HepG2 (cell line): ENCODE data around the gene UBE2C. TPM values are rescaled to one million over a fixed set of nuclear protein-coding genes. Genes with fewer than 3 reads are reported as not detected.

ENCODE experiments used
- ATAC-seq: fragments of 200-7000 bp; cut with Tn5 transposase; 3 replicates; pipeline ENCODE4 v1.9.1; 2020; ENCODE audit warnings: mild to moderate bottlenecking, moderate library complexity
- BruUV-seq: library from RNA; stranded (reverse); fragments of 400-500 nt; replicated peaks from 2 replicates; lab custom pipeline; 2021; lab: Mats Ljungman, UMichigan
- CTCF ChIA-PET: fragments of 300-600 bp; formaldehyde crosslinking; extraction: SDS; loops from one replicate; lab custom pipeline; 2021; ENCODE audit warnings: low total read pairs, inconsistent platforms, low intra/inter-chr PET ratio; lab: Yijun Ruan, JAX
- POLR2A ChIA-PET: fragments of 350-600 bp; sonication (Branson Sonifier 250); formaldehyde crosslinking; loops from one replicate; lab custom pipeline; 2020; ENCODE audit warnings: antibody characterized with exemption, inconsistent platforms; lab: Yijun Ruan, JAX
- DNase-seq: peaks from one replicate; pipeline ENCODE4 v3.0.0-alpha.2; 2015; ENCODE audit warnings: low spot score
- FAIRE-seq: peaks from 3 replicates; lab custom pipeline; 2011; peaks lifted over from hg19 to GRCh38; lab: Jason Lieb, UNC
- H2AFZ ChIP-seq: one replicate; pipeline ENCODE4 v1.6.1; 2011; ENCODE audit warnings: low read length, inconsistent platforms
- H3K27ac ChIP-seq: fragments of 300-600 bp; 3 replicates; pipeline ENCODE4 v1.8.0; 2011; ENCODE audit warnings: mixed run types, mild to moderate bottlenecking, mixed read lengths, low read length, inconsistent platforms; ENCODE audit not compliant: insufficient read depth; ENCODE audit errors: extremely low read length
- H3K27me3 ChIP-seq, 2 experiments: fragments of 200-600 bp in 1 of 2; 2 replicates in 1 of 2; 3 replicates in 1 of 2; pipeline versions ENCODE4 v1.6.0 to v1.8.0; 2011; ENCODE audit warnings: low read length in 2 of 2, mild to moderate bottlenecking in 2 of 2, moderate library complexity in 2 of 2, inconsistent platforms in 1 of 2; ENCODE audit not compliant: insufficient read depth in 2 of 2, control insufficient read depth in 1 of 2
- H3K36me3 ChIP-seq, 2 experiments: fragments of 200-600 bp in 1 of 2; replicated peaks in 1 of 2; 2 replicates in 1 of 2; 3 replicates in 1 of 2; pipeline versions ENCODE4 v1.5.1 to v1.8.0; 2011; ENCODE audit warnings: low read length in 2 of 2, inconsistent platforms in 1 of 2; ENCODE audit not compliant: insufficient read depth in 2 of 2, control insufficient read depth in 1 of 2
- H3K4me1 ChIP-seq: 2 replicates; pipeline ENCODE4 v1.5.1; 2012; ENCODE audit warnings: low read length, inconsistent platforms; ENCODE audit not compliant: insufficient read depth
- H3K4me2 ChIP-seq: 2 replicates; pipeline ENCODE4 v1.6.0; 2011; ENCODE audit warnings: low read depth, low read length, inconsistent platforms
- H3K4me3 ChIP-seq, 3 experiments: fragments of 200-600 bp in 1 of 3; sonication (generic), shearing (Covaris generic) in 1 of 3; replicated peaks in 1 of 3; 2 replicates each; pipeline ENCODE4 v1.5.1; 2011 to 2016; ENCODE audit warnings: low read length in 3 of 3, inconsistent platforms in 2 of 3, low read depth in 2 of 3, mild to moderate bottlenecking in 2 of 3, control low read depth in 1 of 3, mixed read lengths in 1 of 3; ENCODE audit not compliant: insufficient read depth in 1 of 3
- H3K79me2 ChIP-seq: one replicate; pipeline ENCODE4 v1.6.1; 2011; ENCODE audit warnings: low read length, inconsistent platforms; ENCODE audit not compliant: insufficient read depth
- H3K9ac ChIP-seq: 2 replicates; pipeline ENCODE4 v1.6.0; 2011; ENCODE audit warnings: mild to moderate bottlenecking, low read depth, low read length, inconsistent platforms; ENCODE audit not compliant: insufficient read depth
- H3K9me3 ChIP-seq: 2 replicates; pipeline ENCODE4 v1.5.1; 2012; ENCODE audit warnings: mild to moderate bottlenecking, low read length
- H4K20me1 ChIP-seq: 2 replicates; pipeline ENCODE4 v1.6.0; 2011; ENCODE audit warnings: inconsistent platforms, mild to moderate bottlenecking, low read length, moderate library complexity; ENCODE audit not compliant: insufficient read depth
- CEBPB ChIP-seq: IDR thresholded peaks from 2 replicates; pipeline ENCODE4 v1.6.1; 2011; ENCODE audit warnings: low read depth, low read length, improper control_type of control experiment, borderline replicate concordance
- FIP1L1 ChIP-seq: fragments of 200-400 bp; formaldehyde crosslinking; IDR thresholded peaks from 2 replicates; pipeline ENCODE4 v1.6.1; 2018; ENCODE audit warnings: low read depth, mild to moderate bottlenecking, low read length, moderate library complexity, borderline replicate concordance; ENCODE audit not compliant: insufficient read depth
- GATA4 ChIP-seq: sonication (generic); IDR thresholded peaks from 2 replicates; pipeline ENCODE4 v1.6.1; 2016; ENCODE audit warnings: antibody characterized with exemption, low read depth, borderline replicate concordance
- KDM5A ChIP-seq: fragments of 200-600 bp; sonication (generic); IDR thresholded peaks from 2 replicates; pipeline ENCODE4 v1.7.0; 2018; ENCODE audit warnings: antibody characterized with exemption, mild to moderate bottlenecking, low read length, borderline replicate concordance
- MATR3 ChIP-seq: sonication (generic); formaldehyde crosslinking; IDR thresholded peaks from 2 replicates; pipeline ENCODE4 v1.4.0; 2020; ENCODE audit warnings: missing genetic modification reagents
- PTBP1 ChIP-seq: fragments of 200-400 bp; formaldehyde crosslinking; IDR thresholded peaks from 2 replicates; pipeline ENCODE4 v1.6.1; 2018; ENCODE audit warnings: low read length, low read depth; ENCODE audit not compliant: poor library complexity, severe bottlenecking
- RCOR2 ChIP-seq: IDR thresholded peaks from 2 replicates; pipeline ENCODE4 v1.6.1; 2016; ENCODE audit warnings: missing biosample characterization, missing genetic modification reagents
- SCMH1 ChIP-seq: sonication (generic); formaldehyde crosslinking; IDR thresholded peaks from 2 replicates; pipeline ENCODE4 v1.9.0; 2021; ENCODE audit warnings: missing genetic modification reagents, mild to moderate bottlenecking, borderline replicate concordance
- TOE1 ChIP-seq: sonication (generic); formaldehyde crosslinking; IDR thresholded peaks from 2 replicates; pipeline ENCODE4 v1.4.0; 2020; ENCODE audit warnings: mild to moderate bottlenecking, missing genetic modification reagents
- TOPORS ChIP-seq: sonication (generic); formaldehyde crosslinking; IDR thresholded peaks from 2 replicates; pipeline ENCODE4 v1.8.0; 2023; ENCODE audit warnings: mild to moderate bottlenecking, missing genetic modification reagents
- ZBED4 ChIP-seq: sonication (generic); formaldehyde crosslinking; IDR thresholded peaks from 2 replicates; pipeline ENCODE4 v1.4.0; 2020; ENCODE audit warnings: missing genetic modification reagents, borderline replicate concordance
- ZFP36 ChIP-seq: fragments of 150-350 bp; IDR thresholded peaks from 2 replicates; pipeline ENCODE4 v1.6.1; 2018; ENCODE audit warnings: borderline replicate concordance, low read length, low read depth; ENCODE audit not compliant: partially characterized antibody
- ZNF136 ChIP-seq: sonication (generic); formaldehyde crosslinking; IDR thresholded peaks from 2 replicates; pipeline ENCODE4 v1.8.1; 2022; ENCODE audit warnings: low read depth, mild to moderate bottlenecking, moderate library complexity, missing genetic modification reagents
- ZNF501 ChIP-seq: sonication (generic); formaldehyde crosslinking; IDR thresholded peaks from 2 replicates; pipeline ENCODE4 v1.5.1; 2020; ENCODE audit warnings: mild to moderate bottlenecking, moderate library complexity, missing genetic modification reagents
- ZNF777 ChIP-seq: sonication (generic); formaldehyde crosslinking; IDR thresholded peaks from 2 replicates; pipeline ENCODE4 v1.4.0; 2020; ENCODE audit warnings: missing genetic modification reagents
- WGBS: methylation state at CpG from one replicate; pipeline ENCODE4 v1.1.6; 2017; ENCODE audit warnings: low lambda C conversion rate; 5-methylcytosine and 5-hydroxymethylcytosine counted together
- in situ Hi-C: cut with HindIII; loops from 2 replicates; pipeline ENCODE4 v1.10.0; 2017; ENCODE audit warnings: low pct_unique_long_range_greater_than_20kb; ENCODE audit not compliant: extremely low pct_ligation_motif_present
- intact Hi-C: fragments of 100-400 bp; cut with micrococcal nuclease; formaldehyde crosslinking; loops from one replicate; pipeline ENCODE4 v1.10.0; 2022; ENCODE audit not compliant: unreplicated experiment
- polyA plus RNA-seq, 8 experiments: library from polyadenylated mRNA; depleted of rRNA in 3 of 8; stranded (reverse) in 7 of 8; unstranded in 1 of 8; fragments of >200 nt; fragmentation: Illumina TruSeq in 4 of 8; extraction: Trizol in 4 of 8; gene quantifications; 2 replicates each; pipeline versions ENCODE4 v1.2.1 to v1.2.3, GENCODE V29; 2011 to 2016; ENCODE audit warnings: low read depth in 4 of 8, missing spikeins in 1 of 8, mixed read lengths in 1 of 8; ENCODE audit not compliant: insufficient read depth in 1 of 8
- total RNA-seq, 5 experiments: library from RNA; depleted of rRNA; stranded (reverse); fragments of >200 nt; fragmentation: Illumina TruSeq; extraction: Trizol; gene quantifications; 2 replicates each; pipeline ENCODE4 v1.2.3, GENCODE V29; 2016; ENCODE audit warnings: low read depth in 1 of 5
- TF ChIP-seq, protein P1 (sequence below): sonication (generic); formaldehyde crosslinking; IDR thresholded peaks from 2 replicates; pipeline ENCODE4 v1.4.0; 2020; ENCODE audit warnings: missing genetic modification reagents
- TF ChIP-seq, protein P2 (sequence below): sonication (generic); formaldehyde crosslinking; IDR thresholded peaks from 2 replicates; pipeline ENCODE4 v1.4.0; 2020; ENCODE audit warnings: mild to moderate bottlenecking, low read depth, missing genetic modification reagents

Gene UBE2C
- total and polyA plus RNA-seq, 2 of the 13 experiments (the other 11 are each of a cell fraction or from before 2014, with no cell fraction given) = 100 to 123 TPM

GRCh38 chr20:45853484-45853883, 41.0 kb downstream of the UBE2C start (continued):
- no peak for TF ChIP-seq KDM5A
- TF ChIP-seq, protein P1, sequence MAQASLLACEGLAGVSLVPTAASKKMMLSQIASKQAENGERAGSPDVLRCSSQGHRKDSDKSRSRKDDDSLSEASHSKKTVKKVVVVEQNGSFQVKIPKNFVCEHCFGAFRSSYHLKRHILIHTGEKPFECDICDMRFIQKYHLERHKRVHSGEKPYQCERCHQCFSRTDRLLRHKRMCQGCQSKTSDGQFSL (CRISPR knock-in tag) = no peak
- no peak for TF ChIP-seq SCMH1 (CRISPR knock-in tag)
- TF ChIP-seq ZFP36 = no peak
- no peak for TF ChIP-seq CEBPB
- TF ChIP-seq FIP1L1 = no peak
- TF ChIP-seq, all 625 proteins: peak for 0

GRCh38 chr20:45857114-45857881, 44.9 kb downstream of the UBE2C start, which contains the start of the genes ACOT8 and ZSWIM3:
Gene ACOT8 (minus strand): TSS chr20:45857392. CDS start chr20:45857315, 77 bp downstream.
Gene ZSWIM3 (plus strand): TSS chr20:45857614. CDS start chr20:45857826, 212 bp downstream.
- Histone ChIP-seq H3K9ac (peak within 1 kb of the TSS; percentile 80), H3K27me3 (no peaks in the 10 kb centered on the region; a peak in 1 of 5 replicates), H3K9me3 (no peaks in the 10 kb centered on the region), H3K36me3 (no peaks in the 10 kb centered on the region), H3K4me1 (peaks cover 55% of the 10 kb centered on the region), H3K79me2 (peaks cover 4% of the 10 kb centered on the region), H4K20me1 (no peaks in the 10 kb centered on the region), H3K4me3 (peak within 1 kb of the TSS; percentile 78 to 91 (median 83)), H2AFZ (no peak within 1 kb of the TSS), H3K4me2 (peak within 1 kb of the TSS; percentile 93), H3K27ac (peak within 1 kb of the TSS; percentile 49)
- in situ Hi-C loops = no loop called here
- intact Hi-C loops = loop anchor here (2.0 kb wide), 2 partner anchors 34 to 78 kb away; partner anchors contain the start of genes CTSA, NEURL2 and PCIF1
- CTCF ChIA-PET = no interaction called here
- ATAC-seq (peak; percentile 98), FAIRE-seq (peak; percentile 98), DNase-seq (peak; percentile 100)
- POLR2A ChIA-PET = interaction anchor here (0.5 to 7.6 kb wide), 18 partner anchors 12 to 89 kb away, joined by 3 to 85 read pairs (median 4); partner anchors contain the start of genes CTSA, DNTTIP1, NEURL2 and PCIF1
- 3% methylated on average over 31 of the region's 36 CpGs for WGBS
- BruUV-seq = no TSS peak
- TF ChIP-seq ZBED4 (CRISPR knock-in tag) (no peak; the same call in 1 of the 2 replicates), ZNF501 (peak; percentile 98), MATR3 (no peak), RCOR2 (CRISPR knock-in tag) (0 out of 2 replicates have a peak, but pooled peaks have one; percentile 1), ZNF136 (CRISPR knock-in tag) (0 out of 2 replicates have a peak, but pooled peaks have one; percentile 77), PTBP1 (no peak), ZNF777 (CRISPR knock-in tag) (0 out of 2 replicates have a peak, but pooled peaks have one; percentile 4), TOE1 (CRISPR knock-in tag) (no peak), TOPORS (CRISPR knock-in tag) (peak; percentile 71; the same call in 1 of the 2 replicates), GATA4 (peak; percentile 48)
- TF ChIP-seq, protein P2, sequence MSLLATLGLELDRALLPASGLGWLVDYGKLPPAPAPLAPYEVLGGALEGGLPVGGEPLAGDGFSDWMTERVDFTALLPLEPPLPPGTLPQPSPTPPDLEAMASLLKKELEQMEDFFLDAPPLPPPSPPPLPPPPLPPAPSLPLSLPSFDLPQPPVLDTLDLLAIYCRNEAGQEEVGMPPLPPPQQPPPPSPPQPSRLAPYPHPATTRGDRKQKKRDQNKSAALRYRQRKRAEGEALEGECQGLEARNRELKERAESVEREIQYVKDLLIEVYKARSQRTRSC (CRISPR knock-in tag) = no peak
